GM23248 (cell line): ENCODE measurements around the gene GNA14.

Source experiments
- EZH2 ChIP-seq: fragments of 200-600 bp; sonication (generic); IDR thresholded peaks from 2 replicates; pipeline ENCODE4 v1.6.1; 2018; ENCODE audit warnings: antibody characterized with exemption, mild to moderate bottlenecking; ENCODE audit not compliant: insufficient read depth, poor library complexity, severe bottlenecking
- EZH2phosphoT487 ChIP-seq: fragments of 200-600 bp; sonication (generic); IDR thresholded peaks from 2 replicates; pipeline ENCODE4 v1.6.1; 2018; ENCODE audit warnings: antibody characterized with exemption, moderate library complexity, mild to moderate bottlenecking, low read depth; ENCODE audit not compliant: insufficient read depth

DNA sequence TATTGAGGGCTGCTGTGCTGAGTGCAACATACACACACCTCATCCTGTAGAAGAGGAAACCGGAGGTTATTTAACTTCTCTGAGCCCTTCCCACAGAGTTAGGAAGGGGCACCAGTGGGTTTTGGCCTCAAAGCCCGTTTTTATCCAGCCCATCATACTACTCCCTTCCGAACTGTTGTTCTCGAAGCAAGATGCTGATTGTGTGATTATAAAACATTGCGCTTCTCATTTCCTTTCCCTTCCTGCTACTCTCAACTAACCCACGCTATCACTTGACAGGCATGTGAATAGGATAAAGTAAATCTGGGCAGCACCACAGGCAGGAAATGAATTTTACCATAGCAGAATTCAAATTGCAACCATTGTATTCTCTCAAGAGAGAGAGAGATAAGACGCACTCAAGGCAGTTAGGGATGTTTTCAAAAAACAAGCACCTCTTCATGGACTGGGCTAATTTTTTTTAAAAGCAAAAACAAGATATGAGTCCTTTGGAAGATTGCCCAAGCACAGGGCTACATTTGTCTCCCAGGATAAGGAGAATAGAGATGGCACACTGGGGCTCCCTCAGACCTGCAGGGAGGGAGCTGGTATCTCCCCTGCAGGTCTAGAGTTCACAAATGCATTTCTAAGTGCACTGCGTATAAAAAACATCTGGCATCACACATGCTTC, 52.6 kb downstream of the GNA14 start:
- TF ChIP-seq EZH2 (no peak), EZH2phosphoT487 (no peak)
